SK-N-SH (cell line): ENCODE data around the gene DIAPH1. TPM values are rescaled to one million over a fixed set of nuclear protein-coding genes. Genes with fewer than 3 reads are reported as not detected.

Experiments used
- CTCF ChIA-PET: fragments of 300-600, 350-600 bp; formaldehyde crosslinking; extraction: SDS; loops from one replicate; lab custom pipeline; 2021; lab: Yijun Ruan, JAX
- POLR2A ChIA-PET: fragments of 350-600 bp; sonication (Branson Sonifier 250); formaldehyde crosslinking; extraction: SDS; loops from one replicate; lab custom pipeline; 2020; ENCODE audit warnings: antibody characterized with exemption, inconsistent platforms; lab: Yijun Ruan, JAX
- DNase-seq: peaks from one replicate; pipeline ENCODE4 v3.0.0; 2012
- H2AFZ ChIP-seq: fragments of 200-600 bp; sonication (generic); 2 replicates; pipeline ENCODE4 v1.8.1; 2016; ENCODE audit warnings: antibody characterized with exemption, mild to moderate bottlenecking, low read depth
- H3F3A ChIP-seq: fragments of 200-600 bp; sonication (generic); replicated peaks from 2 replicates; pipeline ENCODE3; 2016; ENCODE audit warnings: antibody characterized with exemption, mild to moderate bottlenecking; ENCODE audit not compliant: insufficient read depth
- H3K27ac ChIP-seq, 2 experiments: fragments of 200-500 bp in 1 of 2; fragments of 200-600 bp in 1 of 2; sonication (Bioruptor generic) in 1 of 2; sonication (generic), shearing (Covaris generic) in 1 of 2; 2 replicates each; pipeline versions ENCODE4 v1.5.1 to v1.6.1; 2014 to 2016; ENCODE audit warnings: low read depth in 2 of 2, inconsistent platforms in 1 of 2, low read length in 1 of 2, mild to moderate bottlenecking in 1 of 2, mixed read lengths in 1 of 2
- H3K27me3 ChIP-seq: fragments of 200-600 bp; sonication (generic), shearing (Covaris generic); 2 replicates; pipeline ENCODE4 v1.6.1; 2016; ENCODE audit warnings: mixed run types; ENCODE audit not compliant: insufficient read depth
- H3K36me3 ChIP-seq, 2 experiments: fragments of 200-500 bp in 1 of 2; fragments of 200-600 bp in 1 of 2; sonication (Bioruptor generic) in 1 of 2; sonication (generic) in 1 of 2; replicated peaks in 1 of 2; 2 replicates each; pipeline versions ENCODE3 to v1.5.1; 2014 to 2016; ENCODE audit warnings: low read length in 1 of 2, mild to moderate bottlenecking in 1 of 2; ENCODE audit not compliant: insufficient read depth in 2 of 2, control insufficient read depth in 1 of 2
- H3K4me1 ChIP-seq, 2 experiments: fragments of 200-500 bp in 1 of 2; fragments of 200-600 bp in 1 of 2; sonication (Bioruptor generic) in 1 of 2; sonication (generic), shearing (Covaris generic) in 1 of 2; 2 replicates each; pipeline versions ENCODE4 v1.5.1 to v1.6.1; 2014 to 2016; ENCODE audit warnings: low read depth in 1 of 2, low read length in 1 of 2, mixed run types in 1 of 2; ENCODE audit not compliant: insufficient read depth in 2 of 2, control insufficient read depth in 1 of 2
- H3K4me2 ChIP-seq: fragments of 200-600 bp; sonication (generic), shearing (Covaris generic); 2 replicates; pipeline ENCODE4 v1.6.1; 2017; ENCODE audit warnings: mixed run types
- H3K4me3 ChIP-seq, 2 experiments: fragments of 200-500 bp in 1 of 2; fragments of 200-600 bp in 1 of 2; sonication (Bioruptor generic) in 1 of 2; sonication (generic), shearing (Covaris generic) in 1 of 2; 2 replicates each; pipeline versions ENCODE4 v1.5.1 to v1.8.1; 2014 to 2016; ENCODE audit warnings: low read depth in 2 of 2, inconsistent platforms in 1 of 2, low read length in 1 of 2, mild to moderate bottlenecking in 1 of 2, mixed read lengths in 1 of 2, moderate library complexity in 1 of 2
- H3K79me2 ChIP-seq: fragments of 200-600 bp; sonication (generic); 2 replicates; pipeline ENCODE4 v1.8.1; 2017; ENCODE audit warnings: mild to moderate bottlenecking; ENCODE audit not compliant: insufficient read depth
- H3K9ac ChIP-seq: fragments of 200-600 bp; sonication (generic); 2 replicates; pipeline ENCODE4 v1.6.1; 2017; ENCODE audit warnings: mixed run types
- H3K9me2 ChIP-seq: fragments of 200-600 bp; sonication (generic); 2 replicates; pipeline ENCODE4 v1.6.1; 2017; ENCODE audit warnings: mixed run types
- H3K9me3 ChIP-seq: fragments of 200-600 bp; sonication (generic); 2 replicates; pipeline ENCODE4 v1.6.1; 2017; ENCODE audit warnings: mixed run types, mild to moderate bottlenecking, moderate library complexity
- H4K20me1 ChIP-seq: fragments of 200-600 bp; sonication (generic); 2 replicates; pipeline ENCODE4 v1.6.1; 2017; ENCODE audit warnings: mild to moderate bottlenecking, mixed run types; ENCODE audit not compliant: insufficient read depth
- EP300 ChIP-seq, 2 experiments: IDR thresholded peaks; 2 replicates each; pipeline versions ENCODE4 v1.4.0 to v1.6.1; 2012; ENCODE audit warnings: borderline replicate concordance in 1 of 2, low read depth in 1 of 2, low read length in 1 of 2
- EZH2phosphoT487 ChIP-seq: fragments of 200-600 bp; sonication (generic); IDR thresholded peaks from 2 replicates; pipeline ENCODE4 v1.6.1; 2017; ENCODE audit warnings: low read depth, mixed run types, mild to moderate bottlenecking, antibody characterized with exemption, moderate library complexity, borderline replicate concordance
- FOXJ3 ChIP-seq: sonication (generic); formaldehyde crosslinking; IDR thresholded peaks from 2 replicates; pipeline ENCODE4 v1.5.1; 2020; ENCODE audit warnings: mild to moderate bottlenecking, missing genetic modification reagents
- FOXM1 ChIP-seq: IDR thresholded peaks from 2 replicates; pipeline ENCODE4 v1.4.0; 2012; ENCODE audit warnings: low read depth, mild to moderate bottlenecking
- GABPA ChIP-seq: IDR thresholded peaks from 2 replicates; pipeline ENCODE4 v1.4.0; 2012; ENCODE audit warnings: low read depth, mild to moderate bottlenecking
- GATA2 ChIP-seq: sonication (generic); formaldehyde crosslinking; IDR thresholded peaks from 2 replicates; pipeline ENCODE4 v1.5.0; 2020; ENCODE audit warnings: mild to moderate bottlenecking, missing genetic modification reagents
- JUND ChIP-seq: IDR thresholded peaks from 2 replicates; pipeline ENCODE4 v1.4.0; 2012
- MEF2A ChIP-seq: IDR thresholded peaks from 2 replicates; pipeline ENCODE4 v1.4.0; 2012; ENCODE audit warnings: low read depth, borderline replicate concordance
- RCOR1 ChIP-seq: fragments of 150-350 bp; IDR thresholded peaks from 2 replicates; pipeline ENCODE4 v1.6.1; 2017; ENCODE audit warnings: antibody characterized with exemption, low read length
- RFX5 ChIP-seq: IDR thresholded peaks from 2 replicates; pipeline ENCODE4 v1.6.1; 2012; ENCODE audit warnings: mild to moderate bottlenecking, improper control_type of control experiment, low read length
- SMC3 ChIP-seq: IDR thresholded peaks from 2 replicates; pipeline ENCODE4 v1.6.1; 2012; ENCODE audit warnings: low read depth, low read length, improper control_type of control experiment
- TAF1 ChIP-seq: IDR thresholded peaks from 2 replicates; pipeline ENCODE4 v1.6.1; 2012; ENCODE audit warnings: low read depth, mild to moderate bottlenecking, low read length, moderate library complexity, borderline replicate concordance
- TEAD4 ChIP-seq: IDR thresholded peaks from 2 replicates; pipeline ENCODE4 v1.4.0; 2012; ENCODE audit warnings: mild to moderate bottlenecking, borderline replicate concordance; ENCODE audit not compliant: insufficient read depth
- YY1 ChIP-seq: IDR thresholded peaks from 2 replicates; pipeline ENCODE4 v1.4.0; 2012; ENCODE audit warnings: low read depth, mild to moderate bottlenecking
- WGBS: methylation state at CpG from one replicate; pipeline ENCODE4 v1.1.6; 2017; ENCODE audit warnings: low lambda C conversion rate; 5-methylcytosine and 5-hydroxymethylcytosine counted together
- polyA plus RNA-seq, 3 experiments: library from polyadenylated mRNA; depleted of rRNA; stranded (reverse); fragments of >200 nt; gene quantifications; 2 replicates each; pipeline ENCODE4 v1.2.3, GENCODE V29; 2012
- TF ChIP-seq, protein P1 (sequence below): IDR thresholded peaks from 2 replicates; pipeline ENCODE4 v1.4.0; 2012; ENCODE audit warnings: low read depth
- TF ChIP-seq, protein P2 (sequence below): IDR thresholded peaks from 2 replicates; pipeline ENCODE4; 2012
- TF ChIP-seq, protein P3 (sequence below): IDR thresholded peaks from 2 replicates; pipeline ENCODE4 v1.4.0; 2012; ENCODE audit warnings: low read depth, borderline replicate concordance
- TF ChIP-seq, protein P4 (sequence below): IDR thresholded peaks from 2 replicates; pipeline ENCODE4 v1.4.0; 2012; ENCODE audit warnings: low read depth, borderline replicate concordance

The DIAPH1 gene
- polyA plus RNA-seq, 1 of the 3 experiments (the other 2 are of a cell fraction), result 30.4 TPM

DNA sequence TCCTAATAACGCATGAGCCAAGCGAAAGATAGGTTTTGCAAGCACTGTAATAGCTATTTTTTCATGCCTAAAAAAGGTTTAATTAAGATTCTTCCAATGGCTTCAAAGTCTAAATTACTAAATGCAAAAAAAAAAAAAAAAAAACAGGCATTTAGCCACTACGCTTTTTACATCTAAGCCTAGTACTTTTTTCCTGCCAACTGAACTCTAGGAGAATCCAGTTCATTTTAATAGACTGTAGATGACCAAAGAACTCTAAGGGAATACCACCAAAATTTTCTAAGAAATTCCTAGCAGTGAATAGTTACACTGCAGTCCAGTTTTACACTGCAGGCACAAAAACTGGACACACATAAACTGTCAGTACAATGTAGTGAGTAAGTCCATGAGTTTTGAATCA lies 9.8 kb downstream of the DIAPH1 start:
- Histone ChIP-seq H2AFZ (no peak overlapping the region), H4K20me1 (no peaks in the 10 kb centered on the region), H3K9me3 (no peaks in the 10 kb centered on the region), H3K79me2 (peaks cover 94% of the 10 kb centered on the region)
- DNase-seq, result no peak
- TF ChIP-seq EP300 (IDR thresholded peaks at IDR 0.05; ENCODE audit: borderline replicate concordance in 1 of 2, low read depth in 1 of 2, low read length in 1 of 2) (no peak), GABPA (no peak), GATA2 (CRISPR knock-in tag) (no peak), YY1 (no peak), TEAD4 (no peak), MEF2A (no peak), EZH2phosphoT487 (no peak), JUND (no peak), FOXJ3 (no peak), FOXM1 (no peak), RCOR1 (no peak), TAF1 (no peak), RFX5 (no peak), SMC3 (no peak)
- TF ChIP-seq, protein P1, sequence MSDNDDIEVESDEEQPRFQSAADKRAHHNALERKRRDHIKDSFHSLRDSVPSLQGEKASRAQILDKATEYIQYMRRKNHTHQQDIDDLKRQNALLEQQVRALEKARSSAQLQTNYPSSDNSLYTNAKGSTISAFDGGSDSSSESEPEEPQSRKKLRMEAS, result no peak
- TF ChIP-seq, protein P2, sequence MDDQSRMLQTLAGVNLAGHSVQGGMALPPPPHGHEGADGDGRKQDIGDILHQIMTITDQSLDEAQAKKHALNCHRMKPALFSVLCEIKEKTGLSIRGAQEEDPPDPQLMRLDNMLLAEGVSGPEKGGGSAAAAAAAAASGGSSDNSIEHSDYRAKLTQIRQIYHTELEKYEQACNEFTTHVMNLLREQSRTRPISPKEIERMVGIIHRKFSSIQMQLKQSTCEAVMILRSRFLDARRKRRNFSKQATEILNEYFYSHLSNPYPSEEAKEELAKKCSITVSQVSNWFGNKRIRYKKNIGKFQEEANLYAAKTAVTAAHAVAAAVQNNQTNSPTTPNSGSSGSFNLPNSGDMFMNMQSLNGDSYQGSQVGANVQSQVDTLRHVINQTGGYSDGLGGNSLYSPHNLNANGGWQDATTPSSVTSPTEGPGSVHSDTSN, result no peak
- TF ChIP-seq, protein P3, sequence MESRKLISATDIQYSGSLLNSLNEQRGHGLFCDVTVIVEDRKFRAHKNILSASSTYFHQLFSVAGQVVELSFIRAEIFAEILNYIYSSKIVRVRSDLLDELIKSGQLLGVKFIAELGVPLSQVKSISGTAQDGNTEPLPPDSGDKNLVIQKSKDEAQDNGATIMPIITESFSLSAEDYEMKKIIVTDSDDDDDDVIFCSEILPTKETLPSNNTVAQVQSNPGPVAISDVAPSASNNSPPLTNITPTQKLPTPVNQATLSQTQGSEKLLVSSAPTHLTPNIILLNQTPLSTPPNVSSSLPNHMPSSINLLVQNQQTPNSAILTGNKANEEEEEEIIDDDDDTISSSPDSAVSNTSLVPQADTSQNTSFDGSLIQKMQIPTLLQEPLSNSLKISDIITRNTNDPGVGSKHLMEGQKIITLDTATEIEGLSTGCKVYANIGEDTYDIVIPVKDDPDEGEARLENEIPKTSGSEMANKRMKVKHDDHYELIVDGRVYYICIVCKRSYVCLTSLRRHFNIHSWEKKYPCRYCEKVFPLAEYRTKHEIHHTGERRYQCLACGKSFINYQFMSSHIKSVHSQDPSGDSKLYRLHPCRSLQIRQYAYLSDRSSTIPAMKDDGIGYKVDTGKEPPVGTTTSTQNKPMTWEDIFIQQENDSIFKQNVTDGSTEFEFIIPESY, result no peak
- TF ChIP-seq, protein P4, sequence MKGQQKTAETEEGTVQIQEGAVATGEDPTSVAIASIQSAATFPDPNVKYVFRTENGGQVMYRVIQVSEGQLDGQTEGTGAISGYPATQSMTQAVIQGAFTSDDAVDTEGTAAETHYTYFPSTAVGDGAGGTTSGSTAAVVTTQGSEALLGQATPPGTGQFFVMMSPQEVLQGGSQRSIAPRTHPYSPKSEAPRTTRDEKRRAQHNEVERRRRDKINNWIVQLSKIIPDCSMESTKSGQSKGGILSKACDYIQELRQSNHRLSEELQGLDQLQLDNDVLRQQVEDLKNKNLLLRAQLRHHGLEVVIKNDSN, result no peak
- TF ChIP-seq, all 33 proteins: peak for 0
- ChIA-PET CTCF (interaction anchor here (1.5 to 4.2 kb wide), 3 partner anchors 10 to 17 kb away, joined by 11 to 32 read pairs (median 13); partner anchors contain the start of gene DIAPH1), POLR2A (no interaction called here)
- peaks cover 0 to 8% of the 10 kb centered on the region in 2 experiments; a peak in 2 of 4 replicates for H3K4me1 ChIP-seq
- H3K9me2 ChIP-seq, result no peaks in the 10 kb centered on the region
- H3K27me3 ChIP-seq, result no peaks in the 10 kb centered on the region
- no peak overlapping the region for H3K27ac ChIP-seq
- H3K4me3 ChIP-seq, result no peak overlapping the region
- H3K36me3 ChIP-seq, result peaks cover 4% of the 10 kb centered on the region in 2 experiments
- 97% methylated on average over 3 of the region's 3 CpGs for WGBS
- no peak overlapping the region for H3K9ac ChIP-seq
- H3K4me2 ChIP-seq, result no peak overlapping the region
- H3F3A ChIP-seq, result peaks cover 6% of the 10 kb centered on the region
